Psoas muscle (tissue), 8 donors: Measurements from ENCODE around the gene UBE2N. TPM values are rescaled to one million over a fixed set of nuclear protein-coding genes. Genes with fewer than 3 reads are reported as not detected.
A peak's percentile ranks its signal among the peaks of the same experiment; 100 is the strongest.

ENCODE experiments used
- ATAC-seq, 4 donors: fragments of 200-7000 bp; cut with Tn5 transposase; one replicate each; pipeline ENCODE4 v1.9.1; 2020; ENCODE audit warnings: moderate library complexity in 3 of 4, mild to moderate bottlenecking in 2 of 4
- DNase-seq, 2 donors: peaks; one replicate each; pipeline ENCODE4 v3.0.0-alpha.2; 2020
- H3K27ac ChIP-seq: fragments of 200-600 bp; one replicate; pipeline ENCODE4 v1.8.0; 2022
- H3K27me3 ChIP-seq, 3 donors: fragments of 200-600 bp in 1 of 3; one replicate each; pipeline versions ENCODE4 v1.6.1 to v1.8.0; 2013 to 2022; ENCODE audit warnings: low read length in 2 of 3, mild to moderate bottlenecking in 2 of 3, moderate library complexity in 1 of 3; ENCODE audit not compliant: insufficient read depth in 3 of 3
- H3K36me3 ChIP-seq, 2 donors: fragments of 200-600 bp in 1 of 2; one replicate each; pipeline versions ENCODE4 v1.6.1 to v1.8.0; 2013 to 2022; ENCODE audit warnings: low read depth in 1 of 2, mild to moderate bottlenecking in 1 of 2, moderate library complexity in 1 of 2; ENCODE audit not compliant: insufficient read depth in 1 of 2
- H3K4me1 ChIP-seq: fragments of 200-600 bp; one replicate; pipeline ENCODE4 v1.8.0; 2022
- H3K4me3 ChIP-seq: fragments of 200-600 bp; one replicate; pipeline ENCODE4 v1.8.0; 2022; ENCODE audit warnings: mild to moderate bottlenecking
- H3K9me3 ChIP-seq: fragments of 200-600 bp; one replicate; pipeline ENCODE4 v1.8.0; 2022
- WGBS, 3 donors: extraction: QIAGEN DNeasy Blood & Tissue Kit; methylation state at CpG; one replicate each; pipeline versions ENCODE4 v1.1.6 to v1.1.7; 2013; 5-methylcytosine and 5-hydroxymethylcytosine counted together
- intact Hi-C, 2 donors: fragments of 100-400 bp; cut with DNase I; formaldehyde crosslinking; loops; one replicate each; pipeline versions ENCODE4 v1.11.0 to v1.14.2; 2022
- polyA plus RNA-seq, 3 donors: library from polyadenylated mRNA; stranded (reverse); fragments of 200-250 nt; gene quantifications; one replicate each; pipeline ENCODE4 v1.2.3, GENCODE V29; 2013
- total RNA-seq, 4 donors: library from RNA; stranded (reverse); fragmentation: NEBNext Ultra II Directional in 2 of 4; extraction: Animal tissue kit (Norgen Biotek cat#: 25700) in 2 of 4; gene quantifications; one replicate each; pipeline versions ENCODE4 v1.2.1 to v1.2.4, GENCODE V29; 2021 to 2023
- TF ChIP-seq, protein P1 (sequence below): fragments of 200-600 bp; IDR thresholded peaks from one replicate; pipeline ENCODE4 v1.8.0; 2022; ENCODE audit warnings: antibody characterized with exemption
- donor health status: healthy with polysubstance abuse.
- donor health status: DM: no; HTN: no; CAD: no; lungs with moderate emphysema.
- donor health status: Bipolar disorder and iron deficiency.
- donor health status: healthy.
- donor health status: DM: yes; HTN: yes; CAD: no.
- donor health status: DM: no; HTN: no; CAD: no.
- donor health status: DM: no; HTN: no; CAD: no.
- donor health status: DM: yes; HTN: yes; CAD: no.

UBE2N gene
- total and polyA plus RNA-seq, 7 donors = 52.8 to 104 (median 81.6) TPM

- TF ChIP-seq, protein P1, sequence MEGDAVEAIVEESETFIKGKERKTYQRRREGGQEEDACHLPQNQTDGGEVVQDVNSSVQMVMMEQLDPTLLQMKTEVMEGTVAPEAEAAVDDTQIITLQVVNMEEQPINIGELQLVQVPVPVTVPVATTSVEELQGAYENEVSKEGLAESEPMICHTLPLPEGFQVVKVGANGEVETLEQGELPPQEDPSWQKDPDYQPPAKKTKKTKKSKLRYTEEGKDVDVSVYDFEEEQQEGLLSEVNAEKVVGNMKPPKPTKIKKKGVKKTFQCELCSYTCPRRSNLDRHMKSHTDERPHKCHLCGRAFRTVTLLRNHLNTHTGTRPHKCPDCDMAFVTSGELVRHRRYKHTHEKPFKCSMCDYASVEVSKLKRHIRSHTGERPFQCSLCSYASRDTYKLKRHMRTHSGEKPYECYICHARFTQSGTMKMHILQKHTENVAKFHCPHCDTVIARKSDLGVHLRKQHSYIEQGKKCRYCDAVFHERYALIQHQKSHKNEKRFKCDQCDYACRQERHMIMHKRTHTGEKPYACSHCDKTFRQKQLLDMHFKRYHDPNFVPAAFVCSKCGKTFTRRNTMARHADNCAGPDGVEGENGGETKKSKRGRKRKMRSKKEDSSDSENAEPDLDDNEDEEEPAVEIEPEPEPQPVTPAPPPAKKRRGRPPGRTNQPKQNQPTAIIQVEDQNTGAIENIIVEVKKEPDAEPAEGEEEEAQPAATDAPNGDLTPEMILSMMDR = no peak
- 18 to 22% (median 21%) methylated on average over 5 of the region's 5 CpGs for WGBS, 3 donors
- DNase-seq = no peak
- Histone ChIP-seq H3K36me3 (no peaks in the 10 kb centered on the region), H3K4me3 (no peak overlapping the region), H3K9me3 (no peaks in the 10 kb centered on the region), H3K4me1 (peaks cover 5% of the 10 kb centered on the region), H3K27ac (no peak overlapping the region), H3K27me3 (no peaks in the 10 kb centered on the region)
- intact Hi-C loops = no loop called here
- peak in 3 of 4 donors; percentile 66 to 78 (median 68) for ATAC-seq
Measured at GRCh38 chr12:93448796-93449195, 7.0 kb upstream of the UBE2N start.

- H3K36me3 ChIP-seq = no peaks in the 10 kb centered on the region
- H3K4me1 ChIP-seq = peaks cover 10% of the 10 kb centered on the region
- H3K4me3 ChIP-seq = no peak overlapping the region
- H3K27me3 ChIP-seq = no peaks in the 10 kb centered on the region
- TF ChIP-seq, protein P1 = no peak
- intact Hi-C loops = no loop called here
- 47 to 60% (median 58%) methylated on average over 4 of the region's 4 CpGs for WGBS, 3 donors
- DNase-seq (no peak), ATAC-seq (no peak)
- no peaks in the 10 kb centered on the region for H3K9me3 ChIP-seq
- no peak overlapping the region for H3K27ac ChIP-seq
Measured at GRCh38 chr12:93447555-93448290, 6.0 kb upstream of the UBE2N start.

DNA sequence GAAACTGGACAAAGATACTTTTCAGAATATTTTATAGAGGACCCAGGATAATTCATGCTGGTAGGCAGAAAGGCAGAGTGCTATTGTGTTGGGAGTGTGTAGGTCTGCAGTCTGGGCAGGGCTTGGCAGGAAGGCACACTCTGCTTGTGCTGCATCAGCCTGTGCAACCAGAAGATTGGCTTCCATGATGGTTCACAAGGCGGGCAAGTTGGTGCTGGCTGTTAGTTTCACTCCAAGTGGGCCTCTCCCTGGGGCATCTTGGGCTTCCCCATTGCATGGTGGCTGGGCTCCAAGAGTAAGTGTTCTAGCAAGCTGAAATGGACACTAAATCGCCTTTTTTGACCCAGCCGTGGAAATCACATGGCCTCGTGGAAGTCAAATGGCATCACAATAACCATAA is 1.8 kb upstream of the UBE2N start:
- Histone ChIP-seq H3K4me3 (no peak overlapping the region), H3K9me3 (no peaks in the 10 kb centered on the region), H3K27ac (no peak overlapping the region), H3K4me1 (peaks cover 29% of the 10 kb centered on the region), H3K36me3 (no peaks in the 10 kb centered on the region), H3K27me3 (no peaks in the 10 kb centered on the region)
- TF ChIP-seq, protein P1 = no peak
- intact Hi-C loops = no loop called here
- ATAC-seq (no peak), DNase-seq (no peak)
- WGBS, 3 donors = 88 to 92% (median 89%) methylated on average over 4 of the region's 4 CpGs

GRCh38 chr12:93442411-93443340 is 929 bp upstream of the UBE2N start:
- peak in 1 of 4 donors; percentile 2 for ATAC-seq
- WGBS, 3 donors = 6 to 8% (median 7%) methylated on average over 19 of the region's 19 CpGs
- H3K4me3 ChIP-seq = peak overlapping the region; percentile 99
- no peaks in the 10 kb centered on the region for H3K27me3 ChIP-seq
- no peaks in the 10 kb centered on the region for H3K9me3 ChIP-seq
- peak overlapping the region; percentile 98 for H3K27ac ChIP-seq
- no peak for DNase-seq
- intact Hi-C loops = no loop called here
- peaks cover 35% of the 10 kb centered on the region for H3K4me1 ChIP-seq
- TF ChIP-seq, protein P1 = no peak
- no peaks in the 10 kb centered on the region for H3K36me3 ChIP-seq
